ENCODE data around the gene RASL10B. TPM values are rescaled to one million over a fixed set of nuclear protein-coding genes. Genes with fewer than 3 reads are reported as not detected.

RASL10B gene
- 0.15 to 0.37 TPM (median 0.20 TPM) in 5 replicates for total RNA-seq (2022; extraction: Qiagen RNA extraction)

GRCh38 chr17:35731239-35731916, at the start of gene RASL10B:
TSS of gene RASL10B (plus strand) at chr17:35731639. CDS start at chr17:35735185, 3,546 bp downstream.

GRCh38 chr17:35752945-35753764, 21.7 kb downstream of the RASL10B start, which contains the start of gene GAS2L2:
TSS of gene GAS2L2 (minus strand) at chr17:35753239. CDS start at chr17:35752850, 389 bp downstream.

DNA sequence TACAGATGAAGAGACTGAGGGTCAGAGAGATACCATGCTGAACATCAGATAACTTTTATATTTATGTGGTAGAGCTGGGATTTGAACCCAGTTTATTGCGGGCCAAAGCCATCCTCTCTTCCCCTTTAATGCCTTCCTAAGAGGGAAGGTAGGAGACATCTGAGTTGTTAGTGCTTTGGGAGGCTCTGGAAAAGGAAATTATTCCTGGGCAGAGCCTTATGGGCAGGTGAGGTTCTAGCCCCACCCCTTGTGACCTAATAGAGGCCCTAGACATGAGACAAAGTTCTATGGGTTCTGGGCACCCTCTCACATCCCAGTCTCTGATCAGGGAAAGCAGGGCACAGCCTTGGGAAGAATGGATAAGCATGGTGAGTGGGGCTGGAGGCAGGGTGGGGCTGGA, 29.1 kb downstream of the RASL10B start, which contains the start of gene C17orf50:
TSS of gene C17orf50 (plus strand) at position 301 of the 400 bp plus-strand sequence. CDS start at position 356, 55 bp downstream.

Other genes starting within 250 kb of the RASL10B start
- not detected in 5 replicates for gene SLFN12L, start 194.0 kb upstream of the RASL10B start, total RNA-seq (2022; extraction: Qiagen RNA extraction)
- gene SLFN14, start 170.8 kb upstream of the RASL10B start, total RNA-seq (2022; extraction: Qiagen RNA extraction) = not detected in 5 replicates
- 7.8 to 9.9 TPM (median 8.7 TPM) in 5 replicates for gene PEX12, start 153.1 kb upstream of the RASL10B start, total RNA-seq (2022; extraction: Qiagen RNA extraction)
- 128 to 168 TPM (median 154 TPM) in 5 replicates for gene AP2B1, start 144.3 kb upstream of the RASL10B start, total RNA-seq (2022; extraction: Qiagen RNA extraction)
- gene GAS2L2, start 21.6 kb downstream of the RASL10B start, total RNA-seq (2022; extraction: Qiagen RNA extraction) = 0.11 to 0.14 TPM (median 0.12 TPM) in 4 of 5 replicates, not detected in the other
- gene C17orf50, start 29.2 kb downstream of the RASL10B start, total RNA-seq (2022; extraction: Qiagen RNA extraction) = 0.17 to 0.40 TPM (median 0.33 TPM) in 5 replicates
- 4.9 to 8.8 TPM (median 7.5 TPM) in 5 replicates for gene MMP28, start 64.0 kb downstream of the RASL10B start, total RNA-seq (2022; extraction: Qiagen RNA extraction)
- gene TAF15, start 77.8 kb downstream of the RASL10B start, total RNA-seq (2022; extraction: Qiagen RNA extraction) = 206 to 236 TPM (median 230 TPM) in 5 replicates
- not detected in 5 replicates for gene HEATR9, start 137.3 kb downstream of the RASL10B start, total RNA-seq (2022; extraction: Qiagen RNA extraction)
- gene CCL5, start 148.7 kb downstream of the RASL10B start, total RNA-seq (2022; extraction: Qiagen RNA extraction) = 0.80 to 1.7 TPM (median 1.2 TPM) in 5 replicates
- 2.2 to 3.3 TPM (median 2.6 TPM) in 5 replicates for gene RDM1, start 199.1 kb downstream of the RASL10B start, total RNA-seq (2022; extraction: Qiagen RNA extraction)
- gene LYZL6, start 212.1 kb downstream of the RASL10B start, total RNA-seq (2022; extraction: Qiagen RNA extraction) = not detected in 5 replicates
- gene CCL16, start 249.9 kb downstream of the RASL10B start, total RNA-seq (2022; extraction: Qiagen RNA extraction) = not detected in 5 replicates

Measured in A549 treated with dexamethasone at 1 μM for 4 hours (cell line).